Measurements from ENCODE around the gene HEPH.

The HEPH gene

GRCh38 chrX:66176134-66176533 lies 12.1 kb downstream of the HEPH start:
- no peak for ATAC-seq
- TF ChIP-seq ZNF565 (CRISPR knock-in tag; conservative IDR thresholded peaks at IDR 0.05; ENCODE audit: low read depth) (no peak), CSDC2 (CRISPR knock-in tag; IDR thresholded peaks at IDR 0.05) (no peak)

- ATAC-seq: no peak
- TF ChIP-seq ISL1 (CRISPR knock-in tag; IDR thresholded peaks at IDR 0.05) (no peak), PPARA (CRISPR knock-in tag; IDR thresholded peaks at IDR 0.05; ENCODE audit: borderline replicate concordance) (no peak), TSHZ2 (CRISPR knock-in tag; IDR thresholded peaks at IDR 0.05) (no peak)
Measured at GRCh38 chrX:66191563-66191962, 27.5 kb downstream of the HEPH start.

GRCh38 chrX:66193821-66194220 lies 29.8 kb downstream of the HEPH start:
- no peak for ATAC-seq
- TF ChIP-seq ARNTL (CRISPR knock-in tag; IDR thresholded peaks at IDR 0.05; ENCODE audit: borderline replicate concordance, low read depth): no peak

- no peak for ATAC-seq
- TF ChIP-seq OSR1 (CRISPR knock-in tag; IDR thresholded peaks at IDR 0.05) (no peak), CSDC2 (CRISPR knock-in tag; IDR thresholded peaks at IDR 0.05) (no peak), POU6F1 (CRISPR knock-in tag; IDR thresholded peaks at IDR 0.05; ENCODE audit: borderline replicate concordance, low read depth) (no peak), ARNTL (CRISPR knock-in tag; IDR thresholded peaks at IDR 0.05; ENCODE audit: borderline replicate concordance, low read depth) (no peak), SNAI2 (CRISPR knock-in tag; IDR thresholded peaks at IDR 0.05) (no peak), ESRRG (CRISPR knock-in tag; IDR thresholded peaks at IDR 0.05) (no peak), ZNF565 (CRISPR knock-in tag; conservative IDR thresholded peaks at IDR 0.05; ENCODE audit: low read depth) (no peak), TOX (CRISPR knock-in tag; IDR thresholded peaks at IDR 0.05; ENCODE audit: borderline replicate concordance) (no peak), ZNF8 (CRISPR knock-in tag; IDR thresholded peaks at IDR 0.05) (no peak), RARB (CRISPR knock-in tag; IDR thresholded peaks at IDR 0.05) (no peak)
Measured at GRCh38 chrX:66200050-66200664, 36.1 kb downstream of the HEPH start.

GRCh38 chrX:66200855-66201795 lies 37.1 kb downstream of the HEPH start:
- 0 out of 3 replicates have a peak, but pooled peaks have one; percentile 36 for ATAC-seq
- no peak for TF ChIP-seq OSR1 (CRISPR knock-in tag; IDR thresholded peaks at IDR 0.05)
- TF ChIP-seq ZFP3 (CRISPR knock-in tag; IDR thresholded peaks at IDR 0.05): no peak
- no peak for TF ChIP-seq SNAI2 (CRISPR knock-in tag; IDR thresholded peaks at IDR 0.05)
- TF ChIP-seq TCF4 (CRISPR knock-in tag; IDR thresholded peaks at IDR 0.05; ENCODE audit: borderline replicate concordance): no peak
- TF ChIP-seq ESRRG (CRISPR knock-in tag; IDR thresholded peaks at IDR 0.05): no peak
- TF ChIP-seq ARNTL (CRISPR knock-in tag; IDR thresholded peaks at IDR 0.05; ENCODE audit: borderline replicate concordance, low read depth): no peak
- TF ChIP-seq ZNF565 (CRISPR knock-in tag; conservative IDR thresholded peaks at IDR 0.05; ENCODE audit: low read depth): no peak
- TF ChIP-seq ZNF8 (CRISPR knock-in tag; IDR thresholded peaks at IDR 0.05): no peak
- TF ChIP-seq ZNF70 (CRISPR knock-in tag; IDR thresholded peaks at IDR 0.05): no peak
- no peak for TF ChIP-seq TOX (CRISPR knock-in tag; IDR thresholded peaks at IDR 0.05; ENCODE audit: borderline replicate concordance)
- TF ChIP-seq PPARA (CRISPR knock-in tag; IDR thresholded peaks at IDR 0.05; ENCODE audit: borderline replicate concordance): no peak
- TF ChIP-seq TSHZ2 (CRISPR knock-in tag; IDR thresholded peaks at IDR 0.05): no peak
- TF ChIP-seq BACH2 (CRISPR knock-in tag; IDR thresholded peaks at IDR 0.05; ENCODE audit: borderline replicate concordance): no peak
- TF ChIP-seq ZFP30 (CRISPR knock-in tag; IDR thresholded peaks at IDR 0.05): no peak
- TF ChIP-seq CREB5 (CRISPR knock-in tag; IDR thresholded peaks at IDR 0.05; ENCODE audit: low read depth): no peak
